Endothelial cell (in vitro differentiated cells): Measurements from ENCODE around the gene CACNG4. TPM values are rescaled to one million over a fixed set of nuclear protein-coding genes. Genes with fewer than 3 reads are reported as not detected.

Experiments used
- DNase-seq: peaks from one replicate; pipeline ENCODE4 v3.0.0; 2021; ENCODE audit warnings: low spot score
- H3K27ac Mint-ChIP-seq: one replicate; pipeline ENCODE4 v1.8.0; 2021; ENCODE audit warnings: mixed read lengths, inconsistent platforms; ENCODE audit not compliant: unreplicated experiment
- H3K27me3 Mint-ChIP-seq: one replicate; pipeline ENCODE4 v1.8.0; 2021; ENCODE audit warnings: mild to moderate bottlenecking, moderate library complexity, mixed read lengths, inconsistent platforms; ENCODE audit not compliant: unreplicated experiment
- H3K36me3 Mint-ChIP-seq: one replicate; pipeline ENCODE4 v1.8.0; 2021; ENCODE audit warnings: mild to moderate bottlenecking, low read depth, mixed read lengths, inconsistent platforms; ENCODE audit not compliant: unreplicated experiment
- H3K4me1 Mint-ChIP-seq: one replicate; pipeline ENCODE4 v1.8.0; 2021; ENCODE audit warnings: mild to moderate bottlenecking, mixed read lengths, inconsistent platforms; ENCODE audit not compliant: unreplicated experiment
- H3K4me3 Mint-ChIP-seq: one replicate; pipeline ENCODE4 v1.8.0; 2021; ENCODE audit warnings: mild to moderate bottlenecking, mixed read lengths, inconsistent platforms; ENCODE audit not compliant: unreplicated experiment
- H3K9me3 Mint-ChIP-seq: one replicate; pipeline ENCODE4 v1.8.0; 2021; ENCODE audit warnings: mixed read lengths, inconsistent platforms; ENCODE audit not compliant: unreplicated experiment
- CTCF ChIP-seq: fragments of 200-600 bp; sonication (generic); IDR thresholded peaks from one replicate; pipeline ENCODE4 v1.5.0; 2021; ENCODE audit warnings: antibody characterized with exemption; ENCODE audit not compliant: unreplicated experiment
- total RNA-seq: library from RNA; stranded (reverse); fragmentation: NEBNext Ultra II Directional; extraction: Animal tissue kit (Norgen Biotek cat#: 25700); gene quantifications from one replicate; pipeline ENCODE4 v1.2.1, GENCODE V29; 2021; ENCODE audit not compliant: unreplicated experiment

Gene CACNG4
- total RNA-seq, 1 donor from 2014 or later, result 0.33 TPM

GRCh38 chr17:66928949-66929348 lies 35.6 kb upstream of the CACNG4 start:
- H3K27me3 Mint-ChIP-seq, result peaks cover 2% of the 10 kb centered on the region
- no peaks in the 10 kb centered on the region for H3K4me1 Mint-ChIP-seq
- H3K9me3 Mint-ChIP-seq, result no peaks in the 10 kb centered on the region
- DNase-seq, result no peak
- no peak overlapping the region for H3K4me3 Mint-ChIP-seq
- H3K27ac Mint-ChIP-seq, result no peak overlapping the region
- H3K36me3 Mint-ChIP-seq, result no peaks in the 10 kb centered on the region
- TF ChIP-seq CTCF, result no peak

GRCh38 chr17:66929591-66929990 lies 34.9 kb upstream of the CACNG4 start:
- H3K27me3 Mint-ChIP-seq, result peaks cover 2% of the 10 kb centered on the region
- no peaks in the 10 kb centered on the region for H3K9me3 Mint-ChIP-seq
- TF ChIP-seq CTCF, result no peak
- no peak overlapping the region for H3K27ac Mint-ChIP-seq
- H3K4me3 Mint-ChIP-seq, result no peak overlapping the region
- no peaks in the 10 kb centered on the region for H3K36me3 Mint-ChIP-seq
- DNase-seq, result no peak
- H3K4me1 Mint-ChIP-seq, result no peaks in the 10 kb centered on the region

DNA sequence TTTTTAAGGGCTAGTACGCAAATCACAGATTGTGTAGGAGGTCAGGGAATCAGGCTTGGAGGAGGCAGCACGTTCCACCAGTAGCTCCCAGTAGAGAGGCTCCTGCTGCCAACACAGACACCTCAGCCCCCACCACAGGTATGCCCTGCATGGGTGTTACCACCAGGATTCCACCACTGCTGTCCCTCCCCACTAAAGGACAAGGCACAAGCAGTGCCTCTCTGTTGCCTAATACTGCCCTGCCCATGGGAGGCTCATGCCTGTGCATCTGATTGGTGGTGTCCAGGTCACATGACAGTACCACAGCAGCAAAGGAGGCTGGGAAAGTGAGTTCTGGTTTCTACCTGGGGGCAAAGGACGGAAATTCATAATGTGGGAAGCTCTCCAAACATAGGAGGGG lies 33.6 kb upstream of the CACNG4 start:
- no peak overlapping the region for H3K4me3 Mint-ChIP-seq
- DNase-seq, result no peak
- H3K27me3 Mint-ChIP-seq, result peaks cover under 1% of the 10 kb centered on the region
- TF ChIP-seq CTCF, result no peak
- no peak overlapping the region for H3K27ac Mint-ChIP-seq
- peaks cover 2% of the 10 kb centered on the region for H3K9me3 Mint-ChIP-seq
- H3K36me3 Mint-ChIP-seq, result no peaks in the 10 kb centered on the region
- H3K4me1 Mint-ChIP-seq, result no peaks in the 10 kb centered on the region

DNA sequence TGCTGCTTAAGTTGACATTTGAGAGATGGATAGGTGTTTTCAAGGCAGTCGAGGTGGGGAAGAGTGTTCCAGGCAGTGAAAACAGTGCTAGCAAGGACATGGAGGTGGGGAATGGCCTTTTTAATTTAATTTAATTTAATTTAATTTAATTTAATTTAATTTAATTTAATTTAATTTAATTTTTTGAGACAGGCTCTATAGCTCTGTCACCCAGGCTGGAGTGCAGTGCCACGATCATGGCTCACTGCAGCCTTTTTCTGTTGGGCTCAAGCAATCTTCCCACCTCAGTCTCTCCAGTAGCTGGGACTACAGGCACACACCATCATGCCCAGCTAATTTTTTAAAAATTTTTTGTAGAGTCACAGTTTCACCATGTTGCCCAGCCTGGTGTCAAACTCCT lies 32.2 kb upstream of the CACNG4 start:
- Mint-ChIP-seq H3K36me3 (no peaks in the 10 kb centered on the region), H3K27me3 (no peaks in the 10 kb centered on the region), H3K4me1 (no peaks in the 10 kb centered on the region), H3K27ac (no peak overlapping the region), H3K4me3 (no peak overlapping the region), H3K9me3 (peaks cover 5% of the 10 kb centered on the region)
- DNase-seq, result no peak
- no peak for TF ChIP-seq CTCF

GRCh38 chr17:66934040-66934439 lies 30.5 kb upstream of the CACNG4 start:
- Mint-ChIP-seq H3K4me1 (no peaks in the 10 kb centered on the region), H3K27ac (no peak overlapping the region), H3K4me3 (no peak overlapping the region), H3K36me3 (peaks cover 9% of the 10 kb centered on the region), H3K9me3 (peaks cover 10% of the 10 kb centered on the region), H3K27me3 (peaks cover 6% of the 10 kb centered on the region)
- no peak for DNase-seq
- no peak for TF ChIP-seq CTCF
